ENCODE measurements around the gene LRRC25. TPM values are rescaled to one million over a fixed set of nuclear protein-coding genes. Genes with fewer than 3 reads are reported as not detected.

LRRC25 gene
- total RNA-seq, 2 experiments from 2014 or later = 0.98 to 4.1 TPM

- no peak overlapping the region for H3K4me2 ChIP-seq (ENCODE audit: low read length)
- peaks cover 11% of the 10 kb centered on the region for H3K4me1 ChIP-seq (ENCODE audit: insufficient read depth, low read length, poor library complexity, severe bottlenecking)
- POLR2A ChIA-PET = no interaction called here
- H3K9me2 ChIP-seq (ENCODE audit: insufficient read depth, low read length) = no peaks in the 10 kb centered on the region
- no TSS peak for BruUV-seq (replicated peaks)
- peak; percentile 57 for DNase-seq (ENCODE audit: low spot score)
- no peak overlapping the region for H2AFZ ChIP-seq (ENCODE audit: low read length)
- peaks cover 29% of the 10 kb centered on the region for H3K36me3 ChIP-seq (ENCODE audit: insufficient read depth, low read length)
- H3K79me2 ChIP-seq (ENCODE audit: insufficient read depth, low read depth, low read length) = no peaks in the 10 kb centered on the region
- no peaks in the 10 kb centered on the region for H4K20me1 ChIP-seq (ENCODE audit: insufficient read depth, low read length)
- intact Hi-C loops (cut with micrococcal nuclease; ENCODE audit: unreplicated experiment) = no loop called here
- H3K27ac ChIP-seq (ENCODE audit: low read depth, low read length, poor library complexity, severe bottlenecking) = no peak overlapping the region
- peak; percentile 78 for TF ChIP-seq CTCF (conservative IDR thresholded peaks at IDR 0.05; ENCODE audit: low read length)
- no peak for TF ChIP-seq EZH2phosphoT487 (IDR thresholded peaks at IDR 0.05; ENCODE audit: borderline replicate concordance, low read depth, low read length)
- H3K4me3 ChIP-seq (ENCODE audit: low read depth, low read length, poor library complexity, severe bottlenecking) = no peak overlapping the region
- 0 out of 2 replicates have a peak, but pooled peaks cover 7% of the 10 kb centered on the region for H3K9me3 ChIP-seq (ENCODE audit: low read length)
- CTCF ChIA-PET (ENCODE audit: unreplicated experiment) = interaction anchor here (1.2 kb wide), 1 partner anchor 10 kb away, joined by 4 read pairs; no protein-coding TSS in a partner anchor
These were observed 43.0 kb upstream of the LRRC25 start for GRCh38 chr19:18440415-18440877.

- intact Hi-C loops (cut with micrococcal nuclease; ENCODE audit: unreplicated experiment) = no loop called here
- no peak overlapping the region for H3K4me2 ChIP-seq (ENCODE audit: low read length)
- no peak for DNase-seq (ENCODE audit: low spot score)
- H3K9me3 ChIP-seq (ENCODE audit: low read length) = 0 out of 2 replicates have a peak, but pooled peaks cover 7% of the 10 kb centered on the region
- no peak overlapping the region for H3K4me3 ChIP-seq (ENCODE audit: low read depth, low read length, poor library complexity, severe bottlenecking)
- no peak overlapping the region for H3K27ac ChIP-seq (ENCODE audit: low read depth, low read length, poor library complexity, severe bottlenecking)
- no peaks in the 10 kb centered on the region for H3K79me2 ChIP-seq (ENCODE audit: insufficient read depth, low read depth, low read length)
- peaks cover 11% of the 10 kb centered on the region for H3K4me1 ChIP-seq (ENCODE audit: insufficient read depth, low read length, poor library complexity, severe bottlenecking)
- H3K36me3 ChIP-seq (ENCODE audit: insufficient read depth, low read length) = peaks cover 26% of the 10 kb centered on the region
- no peak overlapping the region for H2AFZ ChIP-seq (ENCODE audit: low read length)
- H3K9me2 ChIP-seq (ENCODE audit: insufficient read depth, low read length) = no peaks in the 10 kb centered on the region
- TF ChIP-seq EZH2phosphoT487 (IDR thresholded peaks at IDR 0.05; ENCODE audit: borderline replicate concordance, low read depth, low read length) (no peak), CTCF (conservative IDR thresholded peaks at IDR 0.05; ENCODE audit: low read length) (no peak)
- POLR2A ChIA-PET = no interaction called here
- CTCF ChIA-PET (ENCODE audit: unreplicated experiment) = no interaction called here
- H4K20me1 ChIP-seq (ENCODE audit: insufficient read depth, low read length) = no peaks in the 10 kb centered on the region
- BruUV-seq (replicated peaks) = no TSS peak
These were observed 42.5 kb upstream of the LRRC25 start for GRCh38 chr19:18439910-18440237.

GRCh38 chr19:18439025-18439909 is 41.8 kb upstream of the LRRC25 start:
- CTCF ChIA-PET (ENCODE audit: unreplicated experiment) = no interaction called here
- H2AFZ ChIP-seq (ENCODE audit: low read length) = no peak overlapping the region

More at GRCh38 chr19:18439025-18439909, 41.8 kb upstream of the LRRC25 start:
- TF ChIP-seq EZH2phosphoT487 (IDR thresholded peaks at IDR 0.05; ENCODE audit: borderline replicate concordance, low read depth, low read length) (no peak), CTCF (conservative IDR thresholded peaks at IDR 0.05; ENCODE audit: low read length) (no peak)
- POLR2A ChIA-PET = no interaction called here
- BruUV-seq (replicated peaks) = no TSS peak
- H3K36me3 ChIP-seq (ENCODE audit: insufficient read depth, low read length) = peaks cover 21% of the 10 kb centered on the region
- H3K27ac ChIP-seq (ENCODE audit: low read depth, low read length, poor library complexity, severe bottlenecking) = no peak overlapping the region
- DNase-seq (ENCODE audit: low spot score) = no peak
- 0 out of 2 replicates have a peak, but pooled peaks cover 7% of the 10 kb centered on the region for H3K9me3 ChIP-seq (ENCODE audit: low read length)
- H4K20me1 ChIP-seq (ENCODE audit: insufficient read depth, low read length) = no peaks in the 10 kb centered on the region
- intact Hi-C loops (cut with micrococcal nuclease; ENCODE audit: unreplicated experiment) = no loop called here
- peaks cover 11% of the 10 kb centered on the region for H3K4me1 ChIP-seq (ENCODE audit: insufficient read depth, low read length, poor library complexity, severe bottlenecking)
- H3K9me2 ChIP-seq (ENCODE audit: insufficient read depth, low read length) = no peaks in the 10 kb centered on the region
- no peak overlapping the region for H3K4me3 ChIP-seq (ENCODE audit: low read depth, low read length, poor library complexity, severe bottlenecking)
- H3K4me2 ChIP-seq (ENCODE audit: low read length) = no peak overlapping the region
- no peaks in the 10 kb centered on the region for H3K79me2 ChIP-seq (ENCODE audit: insufficient read depth, low read depth, low read length)

All from OCI-LY7 (cell line).